A549 (cell line): Measurements from ENCODE around the gene TGFBRAP1. TPM values are rescaled to one million over a fixed set of nuclear protein-coding genes. Genes with fewer than 3 reads are reported as not detected.
A peak's percentile ranks its signal among the peaks of the same experiment; 100 is the strongest.

Experiments used
- ATAC-seq, 2 experiments: fragments of 200-7000 bp in 1 of 2; fragments of >200 bp in 1 of 2; cut with Nextera tagmentation in 1 of 2; cut with Tn5 transposase in 1 of 2; 3 replicates each; pipeline versions ENCODE4 v1.8.0 to v1.9.1; 2018 to 2020; ENCODE audit warnings: mild to moderate bottlenecking in 1 of 2, moderate library complexity in 1 of 2
- CTCF ChIA-PET: fragments of 300-600 bp; sonication (Branson Sonifier 250); formaldehyde crosslinking; extraction: SDS; loops from one replicate; lab custom pipeline; 2021; ENCODE audit warnings: antibody characterized with exemption, inconsistent platforms; lab: Yijun Ruan, JAX
- POLR2A ChIA-PET: fragments of 350-600 bp; formaldehyde crosslinking; extraction: SDS; loops from one replicate; lab custom pipeline; 2021; ENCODE audit warnings: antibody characterized with exemption, inconsistent platforms; lab: Yijun Ruan, JAX
- DNase-seq, 2 experiments: peaks; one replicate each; pipeline versions ENCODE4 v3.0.0 to v3.0.0-alpha.2; 2011 to 2016; ENCODE audit warnings: low read depth in 1 of 2, low spot score in 1 of 2
- FAIRE-seq: peaks from 2 replicates; lab custom pipeline; 2011; peaks lifted over from hg19 to GRCh38; lab: Jason Lieb, UNC
- H3K27ac ChIP-seq, 2 experiments: fragments of >200 bp; sonication (Bioruptor Twin); formaldehyde crosslinking; 3 replicates each; pipeline ENCODE4 v1.5.1; 2016 to 2017
- H3K4me1 ChIP-seq: fragments of >200 bp; sonication (Bioruptor Twin); formaldehyde crosslinking; 3 replicates; pipeline ENCODE4 v1.6.1; 2016
- H3K4me2 ChIP-seq: fragments of >200 bp; sonication (Bioruptor Twin); formaldehyde crosslinking; 3 replicates; pipeline ENCODE4 v1.6.1; 2016
- H3K4me3 ChIP-seq: fragments of >200 bp; sonication (Bioruptor Twin); formaldehyde crosslinking; 3 replicates; pipeline ENCODE4 v1.5.1; 2016
- H3K9me3 ChIP-seq: fragments of >200 bp; sonication (Bioruptor Twin); formaldehyde crosslinking; 3 replicates; pipeline ENCODE4 v1.6.1; 2016
- CBX8 ChIP-seq: fragments of 200-600 bp; sonication (generic); IDR thresholded peaks from 2 replicates; pipeline ENCODE4 v1.6.1; 2016
- CEBPB ChIP-seq, 2 experiments: fragments of >200 bp in 1 of 2; sonication (Bioruptor Twin) in 1 of 2; formaldehyde crosslinking in 1 of 2; IDR thresholded peaks; 2 replicates each; pipeline ENCODE4 v1.6.1; 2012 to 2016
- EP300 ChIP-seq, 2 experiments: fragments of >200 bp; sonication (Bioruptor Twin); formaldehyde crosslinking; IDR thresholded peaks; 2 replicates in 1 of 2; 3 replicates in 1 of 2; pipeline ENCODE4 v1.6.1; 2016 to 2017
- FOXS1 ChIP-seq: fragments of 250-450 bp; sonication (Bioruptor Pico); IDR thresholded peaks from 2 replicates; pipeline ENCODE4 v1.5.0; 2020; ENCODE audit warnings: mild to moderate bottlenecking, moderate library complexity
- GATA3 ChIP-seq: IDR thresholded peaks from 2 replicates; pipeline ENCODE4 v1.6.1; 2012; ENCODE audit warnings: borderline replicate concordance
- HDAC2 ChIP-seq: fragments of 200-600 bp; sonication (generic); IDR thresholded peaks from 2 replicates; pipeline ENCODE4 v1.6.1; 2016
- JUN ChIP-seq, 2 experiments: fragments of >200 bp; sonication (Bioruptor Twin); formaldehyde crosslinking; IDR thresholded peaks; 2 replicates in 1 of 2; 3 replicates in 1 of 2; pipeline ENCODE4 v1.6.1; 2016 to 2017
- KDM5A ChIP-seq: fragments of 200-600 bp; sonication (generic); IDR thresholded peaks from 2 replicates; pipeline ENCODE4 v1.6.1; 2016; ENCODE audit warnings: antibody characterized with exemption, mild to moderate bottlenecking
- MAFK ChIP-seq: fragments of 450-650 bp; IDR thresholded peaks from 2 replicates; pipeline ENCODE4 v1.6.1; 2014; ENCODE audit not compliant: partially characterized antibody
- MAZ ChIP-seq: fragments of 150-350 bp; IDR thresholded peaks from 2 replicates; pipeline ENCODE4 v1.6.1; 2014; ENCODE audit warnings: antibody characterized with exemption, low read depth, low read length, borderline replicate concordance
- MYC ChIP-seq: IDR thresholded peaks from 2 replicates; pipeline ENCODE4 v1.6.1; 2012; ENCODE audit warnings: mild to moderate bottlenecking, inconsistent platforms, low read length, improper control_type of control experiment, borderline replicate concordance
- PHF8 ChIP-seq: fragments of 200-600 bp; sonication (generic); IDR thresholded peaks from 2 replicates; pipeline ENCODE4 v1.6.1; 2016; ENCODE audit warnings: low read depth, mild to moderate bottlenecking, antibody characterized with exemption, moderate library complexity, borderline replicate concordance
- POLR2A ChIP-seq: IDR thresholded peaks from 2 replicates; pipeline ENCODE4 v1.6.1; 2012; ENCODE audit warnings: mild to moderate bottlenecking, low read length
- POLR2AphosphoS2 ChIP-seq: conservative IDR thresholded peaks from 2 replicates; pipeline ENCODE4 v1.6.1; 2012; ENCODE audit warnings: low read length, improper control_type of control experiment, inconsistent platforms
- RCOR1 ChIP-seq: fragments of 150-350 bp; IDR thresholded peaks from 2 replicates; pipeline ENCODE4 v1.6.1; 2014; ENCODE audit warnings: antibody characterized with exemption, low read length, low read depth
- REST ChIP-seq: fragments of 200-600 bp; sonication (generic); IDR thresholded peaks from 2 replicates; pipeline ENCODE4 v1.6.1; 2016; ENCODE audit warnings: antibody characterized with exemption, mild to moderate bottlenecking, moderate library complexity
- RNF2 ChIP-seq: fragments of 200-600 bp; sonication (generic); IDR thresholded peaks from 2 replicates; pipeline ENCODE4 v1.6.1; 2016; ENCODE audit warnings: low read depth, mild to moderate bottlenecking, antibody characterized with exemption, moderate library complexity, borderline replicate concordance
- TFCP2L1 ChIP-seq: fragments of 250-450 bp; sonication (Bioruptor Pico); IDR thresholded peaks from 2 replicates; pipeline ENCODE4 v1.5.0; 2021; ENCODE audit warnings: mild to moderate bottlenecking
- ZC3H11A ChIP-seq: fragments of 450-650 bp; IDR thresholded peaks from 2 replicates; pipeline ENCODE4 v1.6.1; 2014; ENCODE audit warnings: antibody characterized with exemption, mild to moderate bottlenecking
- ZFP36 ChIP-seq: fragments of 450-650 bp; IDR thresholded peaks from 2 replicates; pipeline ENCODE4 v1.6.1; 2014; ENCODE audit warnings: borderline replicate concordance; ENCODE audit not compliant: partially characterized antibody
- ZSCAN20 ChIP-seq: fragments of 250-450 bp; sonication (Bioruptor Pico); IDR thresholded peaks from 2 replicates; pipeline ENCODE4 v1.8.0; 2022; ENCODE audit warnings: mild to moderate bottlenecking, moderate library complexity
- WGBS: methylation state at CpG from one replicate; pipeline ENCODE4 v1.1.6; 2017; ENCODE audit errors: missing lambda C conversion rate; 5-methylcytosine and 5-hydroxymethylcytosine counted together
- polyA plus RNA-seq, 4 experiments: library from polyadenylated mRNA; depleted of rRNA in 3 of 4; stranded (reverse); fragments of >200 nt; fragmentation: RNase III in 1 of 4; extraction: RNeasy Plus Mini Kit Qiagen cat#74134 plus additional on column Dnase treatment in 1 of 4; gene quantifications; 2 replicates in 3 of 4; 3 replicates in 1 of 4; pipeline ENCODE4 v1.2.3, GENCODE V29; 2011 to 2017
- TF ChIP-seq, protein P1 (sequence below): IDR thresholded peaks from 2 replicates; pipeline ENCODE4 v1.6.1; 2012
- TF ChIP-seq, protein P2 (sequence below): IDR thresholded peaks from 2 replicates; pipeline ENCODE4 v1.6.1; 2012; ENCODE audit warnings: low read depth, borderline replicate concordance
- TF ChIP-seq, protein P3 (sequence below): fragments of 250-450 bp; sonication (Bioruptor Pico); IDR thresholded peaks from 2 replicates; pipeline ENCODE4 v1.5.0; 2020; ENCODE audit warnings: low read depth, mild to moderate bottlenecking, moderate library complexity

The TGFBRAP1 gene
- polyA plus RNA-seq, 2 of the 4 experiments (the other 2 are of a cell fraction) = 9.0 to 13.7 TPM

DNA sequence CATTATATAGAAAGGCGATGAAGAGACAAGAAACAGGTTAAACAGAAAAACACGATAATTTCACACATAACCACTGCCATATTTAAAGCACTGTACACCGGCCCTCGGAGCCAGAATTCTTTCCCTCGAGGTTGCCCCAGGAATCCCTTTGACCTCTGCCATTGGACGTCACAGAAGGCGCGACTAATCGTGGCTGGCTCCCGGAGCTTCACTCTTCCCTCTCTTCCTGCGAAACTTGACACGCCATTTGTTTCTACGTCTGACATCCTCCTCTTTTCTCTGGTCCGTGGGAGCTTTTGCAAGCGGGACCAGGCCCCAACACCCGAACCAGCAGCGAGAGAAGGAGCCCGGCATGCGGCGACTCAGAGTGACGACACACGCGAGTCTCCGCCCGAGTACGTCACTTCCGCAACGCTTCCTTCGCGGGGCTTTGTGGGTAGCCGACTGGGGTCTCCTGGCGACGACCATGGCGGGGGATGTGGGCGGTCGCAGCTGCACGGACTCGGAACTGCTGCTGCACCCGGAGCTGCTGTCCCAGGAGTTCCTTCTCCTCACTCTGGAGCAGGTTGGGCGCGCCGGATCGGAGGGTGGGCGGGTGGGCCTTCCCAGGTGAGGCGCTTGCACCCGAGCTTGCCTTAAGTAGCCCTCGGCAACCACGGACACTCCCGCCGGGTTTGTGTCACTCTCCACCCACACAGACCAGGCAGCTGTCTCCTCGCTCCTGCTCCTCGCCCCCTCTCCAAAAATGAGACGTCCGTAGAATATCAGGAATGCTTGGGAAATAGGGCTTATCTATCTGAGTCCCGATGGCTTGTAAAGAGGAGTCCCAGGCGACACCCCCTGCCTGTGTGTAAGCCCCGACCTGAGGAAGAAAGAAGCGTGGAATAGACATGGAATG, 7.8 kb upstream of the TGFBRAP1 start, which contains the start of gene C2orf49:
C2orf49 (plus strand) TSS at position 419 of the 898 bp plus-strand sequence; CDS start at position 467, 48 bp downstream.
- H3K9me3 ChIP-seq = no peaks in the 10 kb centered on the region
- ChIA-PET CTCF (interaction anchor here (0.8 to 1.1 kb wide), 2 partner anchors 184 to 209 kb away, joined by 3 to 5 read pairs; no protein-coding TSS in a partner anchor), POLR2A (interaction anchor here (1.1 kb wide), 1 partner anchor 9 kb away, joined by 4 read pairs; the partner anchor contains the start of gene TGFBRAP1)
- peak within 1 kb of the TSS; percentile 97 for H3K4me3 ChIP-seq
- FAIRE-seq (no peak), DNase-seq (peak; percentile 62 to 87), ATAC-seq (peak; percentile 94)
- 2% methylated on average over 38 of the region's 58 CpGs for WGBS
- H3K4me1 ChIP-seq = peaks cover 20% of the 10 kb centered on the region
- TF ChIP-seq REST (no peak), ZC3H11A (no peak), POLR2A (peak; percentile 63), CEBPB (IDR thresholded peaks at IDR 0.05) (no peak; a peak in 1 of 4 replicates), FOXS1 (CRISPR knock-in tag) (no peak), MAFK (no peak), GATA3 (peak; percentile 35; the same call in 1 of the 2 replicates), POLR2AphosphoS2 (no peak), MYC (0 out of 2 replicates have a peak, but pooled peaks have one; percentile 49), KDM5A (peak; percentile 61), MAZ (no peak), JUN (IDR thresholded peaks at IDR 0.05) (peak; percentile 46 to 60; a peak in 2 of 5 replicates), ZFP36 (no peak), PHF8 (peak; percentile 70; the same call in 1 of the 2 replicates)
- TF ChIP-seq, protein P1, sequence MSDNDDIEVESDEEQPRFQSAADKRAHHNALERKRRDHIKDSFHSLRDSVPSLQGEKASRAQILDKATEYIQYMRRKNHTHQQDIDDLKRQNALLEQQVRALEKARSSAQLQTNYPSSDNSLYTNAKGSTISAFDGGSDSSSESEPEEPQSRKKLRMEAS = peak; percentile 72
- TF ChIP-seq, protein P2, sequence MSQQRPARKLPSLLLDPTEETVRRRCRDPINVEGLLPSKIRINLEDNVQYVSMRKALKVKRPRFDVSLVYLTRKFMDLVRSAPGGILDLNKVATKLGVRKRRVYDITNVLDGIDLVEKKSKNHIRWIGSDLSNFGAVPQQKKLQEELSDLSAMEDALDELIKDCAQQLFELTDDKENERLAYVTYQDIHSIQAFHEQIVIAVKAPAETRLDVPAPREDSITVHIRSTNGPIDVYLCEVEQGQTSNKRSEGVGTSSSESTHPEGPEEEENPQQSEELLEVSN = 0 out of 2 replicates have a peak, but pooled peaks have one; percentile 26
- TF ChIP-seq, protein P3, sequence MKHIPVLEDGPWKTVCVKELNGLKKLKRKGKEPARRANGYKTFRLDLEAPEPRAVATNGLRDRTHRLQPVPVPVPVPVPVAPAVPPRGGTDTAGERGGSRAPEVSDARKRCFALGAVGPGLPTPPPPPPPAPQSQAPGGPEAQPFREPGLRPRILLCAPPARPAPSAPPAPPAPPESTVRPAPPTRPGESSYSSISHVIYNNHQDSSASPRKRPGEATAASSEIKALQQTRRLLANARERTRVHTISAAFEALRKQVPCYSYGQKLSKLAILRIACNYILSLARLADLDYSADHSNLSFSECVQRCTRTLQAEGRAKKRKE (CRISPR knock-in tag) = no peak
- peak within 1 kb of the TSS; percentile 93 for H3K4me2 ChIP-seq
- peak within 1 kb of the TSS; percentile 96 to 100 for H3K27ac ChIP-seq

- WGBS = 1% methylated on average over 7 of the region's 7 CpGs
- TF ChIP-seq HDAC2 (no peak), CBX8 (no peak), CEBPB (IDR thresholded peaks at IDR 0.05) (no peak), ZSCAN20 (CRISPR knock-in tag) (no peak), REST (no peak), JUN (IDR thresholded peaks at IDR 0.05) (no peak), ZC3H11A (no peak), TFCP2L1 (CRISPR knock-in tag) (no peak), RCOR1 (no peak), RNF2 (no peak), KDM5A (no peak), EP300 (IDR thresholded peaks at IDR 0.05) (no peak), GATA3 (no peak)
- TF ChIP-seq, protein P3 (CRISPR knock-in tag) = no peak
- FAIRE-seq = no peak
- H3K9me3 ChIP-seq = no peaks in the 10 kb centered on the region
- ChIA-PET POLR2A (interaction anchor here (1.1 kb wide), 1 partner anchor 8 kb away, joined by 4 read pairs; the partner anchor contains the start of gene TGFBRAP1), CTCF (no interaction called here)
- ATAC-seq = no peak
- H3K27ac ChIP-seq = peak overlapping the region; percentile 96 to 100
- no peak for DNase-seq
- H3K4me1 ChIP-seq = peaks cover 20% of the 10 kb centered on the region
- peak overlapping the region; percentile 97 for H3K4me3 ChIP-seq
- peak overlapping the region; percentile 93 for H3K4me2 ChIP-seq
These were observed 7.2 kb upstream of the TGFBRAP1 start for GRCh38 chr2:105336786-105337121.
